Measurements from ENCODE around the gene TTYH3. TPM values are rescaled to one million over a fixed set of nuclear protein-coding genes. Genes with fewer than 3 reads are reported as not detected.

Gene TTYH3
- total and polyA plus RNA-seq, 9 of the 15 experiments (the other 6 are each of a cell fraction or from before 2014, with no cell fraction given): 0.01 to 5.5 (median 1.1) TPM

GRCh38 chr7:2708041-2708440 is 76.3 kb downstream of the TTYH3 start:
- H3K27ac ChIP-seq (ENCODE audit: extremely low read depth, low read depth, low read length): no peak overlapping the region
- BruUV-seq (replicated peaks): no TSS peak
- POLR2A ChIA-PET: interaction anchor here (1.5 kb wide), 1 partner anchor 9 kb away, joined by 4 read pairs; no protein-coding TSS in a partner anchor
- no peak for DNase-seq (ENCODE audit: extremely low read depth in 1 of 4, low spot score in 3 of 4)
- ATAC-seq: no peak
- FAIRE-seq: no peak
- in situ Hi-C loops (cut with MboI) (no loop called here), intact Hi-C loops (cut with micrococcal nuclease) (no loop called here)
- CTCF ChIA-PET (ENCODE audit: low intra/inter-chr PET ratio): no interaction called here
- H3K79me2 ChIP-seq (ENCODE audit: control insufficient read depth, insufficient read depth, low read length): no peaks in the 10 kb centered on the region
- 0 out of 2 replicates have a peak, but pooled peaks cover 3% of the 10 kb centered on the region for H4K20me1 ChIP-seq (replicated peaks; ENCODE audit: control insufficient read depth, insufficient read depth, low read length)
- H3K36me3 ChIP-seq (ENCODE audit: control insufficient read depth, insufficient read depth, low read length): no peaks in the 10 kb centered on the region
- H3K4me3 ChIP-seq: no peak overlapping the region
- peaks cover 0 to 36% of the 10 kb centered on the region in 2 experiments; a peak in 3 of 5 replicates for H3K4me1 ChIP-seq (replicated peaks in 1 of 2; ENCODE audit: control insufficient read depth in 2 of 2, insufficient read depth in 2 of 2, low read length in 2 of 2)
- H2AFZ ChIP-seq (ENCODE audit: low read depth, low read length): no peak overlapping the region
- 32% methylated on average over 10 of the region's 10 CpGs for WGBS (ENCODE audit: insufficient coverage, low coverage, missing lambda C conversion rate)
- H3K9ac ChIP-seq (ENCODE audit: insufficient read depth in 1 of 2, low read depth in 2 of 2, low read length in 2 of 2): no peak overlapping the region; a peak in 1 of 4 replicates
- H3K27me3 ChIP-seq (ENCODE audit: control insufficient read depth in 2 of 2, insufficient read depth in 2 of 2, low read length in 2 of 2): peaks cover 5 to 21% of the 10 kb centered on the region in 2 experiments; a peak in 3 of 5 replicates
- no peaks in the 10 kb centered on the region for H3K9me1 ChIP-seq (ENCODE audit: control insufficient read depth, insufficient read depth, low read length)
- TF ChIP-seq TCF3 (CRISPR knock-in tag; IDR thresholded peaks at IDR 0.05) (no peak), ZNF41 (CRISPR knock-in tag; conservative IDR thresholded peaks at IDR 0.05) (no peak), IRF2 (CRISPR knock-in tag; IDR thresholded peaks at IDR 0.05) (no peak), RFX7 (CRISPR knock-in tag; IDR thresholded peaks at IDR 0.05) (no peak), NCOA1 (IDR thresholded peaks at IDR 0.05; ENCODE audit: low read depth) (no peak), NFYB (IDR thresholded peaks at IDR 0.05; ENCODE audit: extremely low read depth, insufficient read length) (no peak), ZNF124 (CRISPR knock-in tag; IDR thresholded peaks at IDR 0.05) (no peak), DIDO1 (tag; IDR thresholded peaks at IDR 0.05; ENCODE audit: low read depth) (no peak), ZNF354B (CRISPR knock-in tag; IDR thresholded peaks at IDR 0.05) (no peak), SLC30A9 (CRISPR knock-in tag; IDR thresholded peaks at IDR 0.05) (no peak), ZNF316 (IDR thresholded peaks at IDR 0.05) (no peak), ZC3H4 (CRISPR knock-in tag; IDR thresholded peaks at IDR 0.05; ENCODE audit: borderline replicate concordance) (no peak), SPI1 (IDR thresholded peaks at IDR 0.05; ENCODE audit: borderline replicate concordance, low read depth, low read length) (no peak), VEZF1 (CRISPR knock-in tag; IDR thresholded peaks at IDR 0.05) (no peak), ZNF24 (IDR thresholded peaks at IDR 0.05) (no peak)
- no peak overlapping the region for H3K4me2 ChIP-seq (ENCODE audit: insufficient read depth, low read length)
- no peaks in the 10 kb centered on the region for H3K9me3 ChIP-seq (replicated peaks; ENCODE audit: control insufficient read depth, insufficient read depth, low read depth, low read length)
